ENCODE results near the gene BRD7.

The BRD7 gene

GRCh38 chr16:50388496-50388895 lies 19.7 kb upstream of the BRD7 start:
- DNase-seq (ENCODE audit: extremely low read depth, low read depth) = no peak
- no peak for TF ChIP-seq CTCF (IDR thresholded peaks at IDR 0.05; ENCODE audit: low read depth, low read length)

GRCh38 chr16:50386774-50387173 lies 18.0 kb upstream of the BRD7 start:
- DNase-seq (ENCODE audit: extremely low read depth, low read depth) = no peak
- TF ChIP-seq CTCF (IDR thresholded peaks at IDR 0.05; ENCODE audit: low read depth, low read length) = no peak

- no peak for TF ChIP-seq CTCF (IDR thresholded peaks at IDR 0.05; ENCODE audit: low read depth, low read length)
- DNase-seq (ENCODE audit: extremely low read depth, low read depth) = no peak
Observed at GRCh38 chr16:50386139-50386538, 17.4 kb upstream of the BRD7 start.

- no peak for TF ChIP-seq CTCF (IDR thresholded peaks at IDR 0.05; ENCODE audit: low read depth, low read length)
- DNase-seq (ENCODE audit: extremely low read depth, low read depth) = no peak
Observed at GRCh38 chr16:50384500-50385135, 15.8 kb upstream of the BRD7 start.

GRCh38 chr16:50381679-50382440 lies 13.1 kb upstream of the BRD7 start:
- no peak for DNase-seq (ENCODE audit: extremely low read depth, low read depth)
- TF ChIP-seq CTCF (IDR thresholded peaks at IDR 0.05; ENCODE audit: low read depth, low read length) = no peak

- no peak for DNase-seq (ENCODE audit: extremely low read depth, low read depth)
- no peak for TF ChIP-seq CTCF (IDR thresholded peaks at IDR 0.05; ENCODE audit: low read depth, low read length)
Observed at GRCh38 chr16:50378417-50378816, 9.6 kb upstream of the BRD7 start.

GRCh38 chr16:50377001-50377400 lies 8.2 kb upstream of the BRD7 start:
- no peak for DNase-seq (ENCODE audit: extremely low read depth, low read depth)
- TF ChIP-seq CTCF (IDR thresholded peaks at IDR 0.05; ENCODE audit: low read depth, low read length) = no peak
